ENCODE measurements around the gene ADARB1.

The ADARB1 gene

DNA sequence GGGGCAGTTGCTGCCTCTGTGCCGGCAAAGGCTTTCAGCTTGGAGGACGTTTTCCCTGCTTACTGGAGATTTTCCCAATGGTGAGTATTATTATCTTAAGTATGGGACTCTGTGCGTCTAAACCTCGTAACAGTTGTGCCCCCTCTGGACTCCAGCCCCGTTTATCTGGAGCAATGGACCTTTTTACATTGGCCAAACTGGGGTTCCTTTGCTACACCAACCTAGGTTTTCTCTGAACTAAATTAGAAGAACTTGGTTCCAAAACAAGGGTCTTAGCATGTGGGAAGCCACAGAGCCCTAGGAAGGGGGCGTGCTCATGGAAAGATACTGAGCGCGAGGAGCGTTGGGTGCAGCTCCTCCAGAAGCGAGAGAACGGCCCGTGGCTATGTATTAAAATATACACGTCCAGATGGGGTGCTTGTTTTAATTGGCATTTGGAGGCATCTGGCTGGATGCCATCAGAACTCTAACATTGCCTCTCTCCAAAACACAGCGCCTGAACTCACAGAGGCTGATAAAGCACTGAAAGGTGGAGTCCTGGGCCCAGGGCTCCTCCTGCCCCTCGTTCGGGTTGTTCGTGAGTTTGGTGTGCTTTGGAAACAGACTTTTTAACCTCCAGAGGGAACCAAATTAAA lies 184.9 kb downstream of the ADARB1 start:
- DNase-seq (ENCODE audit: low read depth in 2 of 3, low spot score in 1 of 3) = no peak

DNA sequence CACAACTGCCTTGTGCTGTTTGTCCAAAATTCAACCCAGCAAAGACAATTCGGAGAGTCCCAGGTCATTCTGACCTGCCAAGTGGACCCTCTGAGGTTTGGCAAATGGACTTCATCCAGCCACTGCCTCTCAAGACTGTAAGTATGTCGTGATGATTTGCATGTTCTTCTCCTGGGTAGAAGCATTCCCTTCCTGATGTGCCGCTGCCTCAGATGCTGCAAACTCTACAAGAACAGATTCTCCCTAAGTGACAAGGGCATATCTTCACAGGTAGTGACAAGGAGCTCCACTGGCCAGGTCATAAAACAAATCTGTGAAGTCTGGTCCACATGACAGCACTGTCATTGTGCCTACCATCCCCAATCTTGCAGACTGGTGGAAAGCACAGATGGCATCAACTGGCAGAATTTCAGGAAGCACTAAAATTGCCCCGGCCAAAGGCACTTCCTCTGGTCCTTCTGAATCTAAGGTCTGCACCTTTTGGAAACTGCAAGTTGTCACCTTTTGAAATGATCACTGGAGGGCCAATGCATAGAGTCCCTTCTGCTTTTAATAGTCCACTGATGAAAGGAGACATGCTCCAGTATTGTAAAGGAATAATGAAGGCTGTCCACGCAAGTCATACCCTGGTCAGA lies 185.9 kb downstream of the ADARB1 start:
- no peak for DNase-seq (ENCODE audit: low read depth in 2 of 3, low spot score in 1 of 3)

DNA sequence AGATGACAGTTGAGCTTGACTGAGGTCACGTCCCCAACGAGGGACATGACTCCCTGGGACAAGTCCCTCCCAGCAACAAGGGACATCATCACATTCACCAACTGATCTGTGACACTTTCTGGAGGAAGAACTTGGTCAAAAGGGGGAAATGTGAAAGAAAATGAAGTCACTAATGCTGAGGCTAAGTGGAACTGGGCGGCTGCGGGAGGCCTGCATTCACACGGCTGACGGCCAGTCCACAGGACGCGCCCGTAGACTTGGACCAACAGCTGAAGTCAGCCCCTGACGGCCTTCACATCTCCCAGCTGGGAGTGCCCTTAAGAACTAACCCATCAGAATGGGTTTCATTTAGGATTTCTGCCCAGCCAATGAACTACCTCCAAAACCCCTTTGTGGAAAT lies 186.7 kb downstream of the ADARB1 start:
- no peak for DNase-seq (ENCODE audit: low read depth in 2 of 3, low spot score in 1 of 3)

DNA sequence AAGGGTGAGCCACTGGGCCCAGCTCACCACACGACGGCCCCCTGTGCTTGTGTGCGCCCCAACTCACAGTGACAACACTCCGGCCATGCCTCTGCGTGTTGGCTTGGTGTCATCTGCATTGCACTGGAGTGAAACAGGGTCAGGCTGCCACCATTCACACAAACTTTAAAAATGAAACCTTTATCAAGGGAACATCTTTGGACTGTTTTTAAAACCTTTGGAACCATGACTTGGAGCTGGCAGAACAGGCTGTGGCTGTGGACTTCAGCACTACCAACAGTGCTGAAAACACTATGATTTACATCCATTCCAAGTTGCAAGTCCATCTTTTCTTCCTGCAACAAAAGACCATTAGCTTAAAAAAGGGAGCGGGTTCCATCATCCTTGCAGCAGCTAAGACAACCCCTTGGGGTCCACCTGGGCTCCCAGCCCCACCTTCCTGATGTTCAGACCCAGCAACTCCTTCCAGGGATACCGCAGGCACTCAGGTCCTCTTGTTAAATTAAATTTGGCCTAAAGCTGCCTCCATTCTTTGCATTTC lies 187.7 kb downstream of the ADARB1 start:
- no peak for DNase-seq (ENCODE audit: low read depth in 2 of 3, low spot score in 1 of 3)

DNA sequence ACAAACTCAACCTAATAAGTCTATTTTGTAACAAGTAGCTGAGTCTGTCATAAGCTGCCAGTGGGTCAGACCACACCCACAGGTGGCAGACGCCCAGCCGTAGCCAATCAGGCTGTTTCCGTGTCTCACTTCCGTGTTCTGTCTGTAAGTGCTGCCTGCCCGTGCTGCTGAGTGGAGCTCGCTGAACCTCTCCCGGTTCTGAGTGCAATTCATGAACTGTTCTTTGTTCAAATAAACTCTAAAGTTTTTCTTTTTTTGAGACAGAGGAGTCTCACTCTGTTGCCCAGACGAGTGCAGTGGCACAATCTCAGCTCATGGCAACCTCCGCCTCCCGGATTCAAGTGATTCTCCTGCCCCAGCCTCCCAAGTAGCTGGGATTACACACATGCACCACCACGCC lies 188.2 kb downstream of the ADARB1 start:
- no peak for DNase-seq (ENCODE audit: low read depth in 2 of 3, low spot score in 1 of 3)

DNA sequence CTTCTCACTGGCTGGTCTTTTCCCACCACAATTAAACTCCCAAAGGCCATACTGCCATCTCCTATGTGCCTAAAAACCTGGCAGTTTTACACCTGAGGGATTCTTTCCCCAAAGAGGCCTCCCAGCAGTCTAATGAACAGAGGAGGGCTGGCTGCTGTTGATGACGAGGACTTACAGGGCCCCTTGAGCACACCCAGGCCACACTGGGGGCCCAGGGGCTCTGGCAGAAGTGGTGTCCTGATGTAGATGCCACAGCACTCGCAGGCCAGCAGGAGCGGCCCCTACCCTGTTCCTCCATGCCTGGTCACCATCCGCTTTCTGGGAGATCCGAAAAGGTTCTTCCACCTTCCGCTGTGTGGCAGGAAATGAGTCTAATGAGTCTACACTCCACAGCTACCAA lies 189.2 kb downstream of the ADARB1 start:
- DNase-seq (ENCODE audit: low read depth in 2 of 3, low spot score in 1 of 3) = no peak

DNA sequence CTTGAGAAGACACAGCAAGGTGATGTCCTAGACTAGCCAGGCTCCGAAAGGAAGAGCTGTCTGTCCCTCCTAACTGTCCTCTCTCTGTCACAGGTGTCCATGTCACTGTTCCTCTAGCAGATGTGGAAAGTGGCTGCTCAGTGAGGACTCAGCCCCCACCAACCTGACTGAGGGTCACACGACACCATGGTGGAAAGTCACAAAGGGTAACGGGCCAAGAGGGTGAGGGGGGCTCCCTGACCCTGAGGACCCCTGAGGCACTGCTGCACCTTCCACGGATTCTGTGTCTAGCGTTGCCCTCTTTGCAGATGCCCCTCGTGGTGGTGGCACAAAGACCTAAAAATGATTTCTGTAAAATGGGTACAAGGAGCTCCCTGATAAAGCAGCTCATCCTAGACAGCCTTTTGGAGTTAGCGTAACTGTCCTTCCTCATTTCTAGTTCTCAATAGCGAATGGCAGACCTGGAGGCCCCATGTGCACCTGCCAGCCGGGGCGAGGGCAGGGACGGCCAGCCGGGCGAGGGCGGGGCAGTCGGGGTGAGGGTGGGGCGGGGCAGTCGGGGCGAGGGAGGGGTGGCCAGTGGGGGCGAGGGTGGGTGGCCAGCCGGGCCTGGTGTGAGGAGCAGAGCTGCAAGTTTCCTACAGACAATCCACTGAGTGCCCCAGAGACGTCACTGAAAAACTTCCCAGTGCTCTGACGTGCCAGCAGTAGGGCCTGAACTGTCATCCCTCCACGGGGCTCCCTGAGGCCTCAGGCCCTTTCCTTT lies 189.9 kb downstream of the ADARB1 start:
- no peak for DNase-seq (ENCODE audit: low read depth in 2 of 3, low spot score in 1 of 3)

DNA sequence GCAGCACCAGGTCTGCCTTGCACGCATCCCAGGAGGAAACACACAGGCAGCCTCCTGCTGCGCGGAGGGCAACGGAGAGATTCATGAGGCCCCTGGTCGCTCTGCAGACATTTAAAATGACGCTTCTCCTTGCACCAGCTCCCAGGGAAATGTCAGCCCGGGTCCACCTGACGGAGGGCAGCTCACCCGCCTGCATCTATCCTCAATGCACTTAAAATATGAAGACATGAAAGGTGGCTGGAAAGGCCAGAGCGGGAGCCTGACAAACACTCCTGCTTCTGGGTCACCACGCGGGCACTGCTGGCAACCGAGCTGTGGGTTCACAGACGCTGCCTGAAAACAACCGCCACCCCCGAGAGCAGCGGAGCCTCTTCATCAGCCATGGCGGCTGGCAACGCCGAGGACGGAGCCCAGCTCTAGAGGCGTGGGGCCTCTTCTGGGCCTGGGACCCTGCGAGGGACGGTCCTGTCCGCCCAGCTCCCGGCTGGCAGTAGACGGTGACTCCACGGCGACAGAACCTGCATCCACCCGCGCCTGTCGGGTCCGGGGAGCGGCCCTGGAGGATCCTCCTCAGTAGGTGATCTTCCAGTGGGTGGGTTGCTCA lies 190.6 kb downstream of the ADARB1 start:
- DNase-seq (ENCODE audit: low read depth in 2 of 3, low spot score in 1 of 3) = no peak

DNA sequence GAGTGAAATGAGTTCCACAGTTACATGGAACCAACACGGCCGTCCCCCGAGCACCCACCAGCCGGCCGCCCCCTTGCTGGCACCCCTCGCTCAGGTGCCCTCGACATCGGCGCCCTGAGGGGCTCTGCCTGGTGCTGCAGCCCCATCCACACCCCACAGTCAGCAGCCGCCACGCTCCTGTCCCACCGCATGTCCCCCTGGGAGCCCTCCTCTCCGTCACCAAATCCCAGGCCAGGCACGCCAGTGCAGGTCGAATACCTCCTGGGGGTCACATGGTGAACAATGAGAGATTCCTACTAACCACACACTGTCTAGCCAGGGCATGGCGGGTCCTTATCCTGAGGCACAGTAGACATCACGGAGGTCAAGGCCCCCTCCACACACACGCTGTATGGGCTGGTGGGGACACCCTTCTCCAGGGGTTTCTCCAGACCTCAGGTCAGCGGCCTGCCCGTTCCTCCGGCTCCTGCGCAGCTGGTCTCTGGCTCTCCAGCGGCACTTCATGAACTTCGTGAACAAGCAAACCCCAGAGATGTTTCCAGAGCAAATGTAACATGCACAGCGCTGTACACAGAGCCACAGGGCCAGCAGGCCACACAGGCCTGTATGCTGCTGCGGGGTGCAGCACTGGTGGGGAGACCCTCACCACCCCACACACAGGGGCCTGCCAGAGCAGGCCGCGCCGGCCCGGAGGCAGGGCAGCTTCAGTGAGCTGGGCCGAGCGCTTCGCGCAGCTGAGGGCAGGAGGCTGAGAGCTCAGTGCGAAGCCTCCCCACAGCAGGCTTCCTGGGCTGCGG lies 191.5 kb downstream of the ADARB1 start:
- DNase-seq (ENCODE audit: low read depth in 2 of 3, low spot score in 1 of 3) = no peak

DNA sequence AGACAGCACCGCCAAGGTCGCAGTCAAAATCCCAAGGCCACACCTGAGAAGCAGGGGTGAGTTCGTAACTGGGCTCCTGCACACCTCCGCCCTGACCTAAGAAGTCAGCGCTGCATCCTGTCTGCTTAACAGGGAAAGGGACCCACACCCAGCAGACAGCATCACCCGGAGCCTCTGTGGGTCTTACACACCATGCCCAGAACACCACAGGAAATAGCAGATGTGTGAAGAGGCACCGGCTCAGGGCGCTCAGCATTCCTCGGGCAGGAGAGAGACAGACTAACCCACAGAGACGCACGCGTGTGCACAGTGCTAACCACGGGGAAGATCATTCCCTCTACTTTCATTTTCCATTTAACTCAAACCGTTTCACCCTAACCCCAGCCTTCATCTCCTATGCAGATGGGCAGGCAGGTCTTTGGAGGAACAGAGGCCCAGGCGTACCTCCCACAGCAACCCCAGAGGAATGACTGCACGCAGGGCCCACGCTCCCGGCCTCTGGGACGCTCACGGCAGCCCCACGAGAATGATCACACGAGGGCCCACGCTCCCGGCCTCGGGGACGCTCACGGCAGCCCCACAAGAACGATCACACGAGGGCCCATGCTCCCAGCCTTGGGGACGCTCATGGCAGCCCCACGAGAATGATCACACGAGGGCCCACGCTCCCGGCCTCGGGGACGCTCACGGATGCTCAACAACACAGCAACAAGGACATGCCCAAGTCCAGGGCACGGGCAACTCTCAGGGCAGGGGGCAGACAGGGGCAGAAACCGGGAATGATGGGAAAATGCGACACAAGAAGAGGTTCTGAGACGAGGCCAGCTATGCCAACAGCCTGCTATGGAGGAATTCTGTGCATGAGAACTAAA lies 192.4 kb downstream of the ADARB1 start:
- DNase-seq (ENCODE audit: low read depth in 2 of 3, low spot score in 1 of 3) = peak; percentile 18 to 42 (median 25)

DNA sequence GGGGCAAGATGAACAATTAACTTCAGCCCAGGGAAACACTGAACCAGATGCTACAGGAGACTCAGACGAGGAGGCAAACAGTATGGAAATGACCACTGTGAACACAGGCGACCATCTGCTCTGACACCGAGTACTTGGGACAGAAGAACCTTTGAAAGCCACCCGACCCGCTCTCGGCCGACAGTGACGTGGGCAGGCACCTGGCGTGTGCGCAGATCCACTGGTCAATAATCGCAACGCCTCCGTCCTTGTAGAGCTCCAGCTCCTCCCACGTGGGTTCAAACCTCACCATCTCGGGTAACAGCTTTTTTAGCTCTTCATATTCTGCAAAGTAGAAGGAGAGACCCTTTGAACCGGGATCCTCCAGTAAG lies 193.0 kb downstream of the ADARB1 start:
- DNase-seq (ENCODE audit: low read depth in 2 of 3, low spot score in 1 of 3) = no peak

DNA sequence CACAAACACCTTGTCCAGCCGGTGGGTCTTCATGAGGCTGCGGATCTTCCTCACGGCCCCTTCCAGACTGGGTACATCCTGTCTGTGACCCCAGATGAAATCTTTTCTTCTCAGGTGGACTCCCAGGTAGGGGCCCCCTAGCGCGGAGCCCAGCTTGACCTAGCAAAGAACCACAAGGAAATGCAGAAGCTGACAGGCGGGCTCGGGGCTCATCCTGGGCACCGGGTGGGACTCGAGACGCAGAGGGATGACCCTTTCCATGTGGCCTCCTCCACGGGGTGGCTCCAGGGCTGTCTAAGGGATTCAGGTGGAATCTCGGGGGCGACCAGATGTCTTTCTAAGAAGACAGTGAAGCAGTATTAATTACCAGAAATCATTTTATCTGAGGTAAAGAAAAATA lies 195.5 kb downstream of the ADARB1 start:
- no peak for DNase-seq (ENCODE audit: low read depth in 2 of 3, low spot score in 1 of 3)

DNA sequence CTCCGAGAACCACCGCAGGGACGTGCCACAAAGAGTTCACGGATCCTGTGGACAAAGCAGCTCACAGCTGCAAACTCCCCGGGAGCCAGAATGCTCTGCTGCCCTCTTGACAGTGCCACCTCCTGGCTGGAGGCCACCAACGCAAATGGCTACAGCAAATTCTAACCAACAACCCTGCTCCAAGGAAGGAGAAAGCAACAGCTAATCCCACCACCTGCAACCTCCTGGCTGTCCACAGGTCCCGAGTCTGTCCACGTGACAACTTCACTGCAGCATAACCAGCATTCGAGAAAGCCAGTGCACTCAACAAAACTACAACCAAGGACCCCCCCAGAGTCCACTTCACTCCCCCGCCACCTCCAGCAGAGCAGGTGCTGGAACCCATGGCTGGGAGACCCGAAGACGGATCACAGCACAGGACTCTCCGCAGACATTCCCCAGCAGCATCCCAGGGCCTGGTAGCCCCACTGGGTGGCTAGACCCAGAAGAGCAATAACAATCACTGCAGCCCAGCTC lies 196.0 kb downstream of the ADARB1 start:
- no peak for DNase-seq (ENCODE audit: low read depth in 2 of 3, low spot score in 1 of 3)
